IPS DF 4.7 (cell line): ENCODE data around the gene SETDB1.

Experiments used
- DNase-seq: peaks from one replicate; pipeline ENCODE4 v3.0.0-alpha.2; 2013; ENCODE audit warnings: low spot score; ENCODE audit errors: extremely low read depth

SETDB1 gene

DNA sequence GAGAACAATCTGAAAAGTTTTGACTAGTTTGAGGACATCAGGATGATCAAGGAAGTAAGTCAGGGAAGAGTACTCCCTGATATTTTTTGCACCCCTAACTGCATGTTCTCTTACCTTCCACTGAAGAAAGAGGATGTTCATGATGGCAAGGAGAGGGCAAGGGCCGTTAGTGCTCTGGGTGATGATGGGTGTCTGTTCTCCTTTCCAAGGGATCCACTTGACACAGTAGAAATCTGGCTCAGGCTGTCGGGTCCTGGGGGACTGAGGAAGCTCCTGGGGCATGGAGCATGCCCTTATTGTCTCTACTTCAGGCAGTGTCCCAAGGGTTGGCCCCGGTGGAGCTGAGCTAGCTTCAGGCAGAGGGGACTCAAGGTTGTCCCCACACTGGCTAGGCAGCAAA is 75.9 kb downstream of the SETDB1 start:
- no peak for DNase-seq

GRCh38 chr1:151002611-151003010 is 76.4 kb downstream of the SETDB1 start:
- DNase-seq: no peak

DNA sequence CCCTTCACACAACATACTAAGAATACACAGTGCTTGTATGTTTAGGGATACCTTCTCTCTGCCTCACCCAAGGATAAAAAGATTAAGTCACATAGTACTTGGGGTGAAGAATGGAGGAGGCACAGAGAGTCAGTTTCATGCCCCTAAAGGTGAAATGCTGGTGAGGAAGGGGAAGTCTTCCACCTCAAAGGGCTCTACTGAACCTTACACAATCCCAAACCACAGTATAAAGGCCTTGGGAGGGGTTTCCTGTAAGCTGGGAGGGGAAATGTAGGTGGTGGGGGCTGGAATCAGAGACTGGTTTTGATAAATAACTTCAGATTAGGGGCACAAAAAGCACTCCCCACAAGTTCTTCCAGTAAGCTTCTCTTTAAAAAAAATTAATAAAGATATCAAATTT is 77.0 kb downstream of the SETDB1 start:
- no peak for DNase-seq

DNA sequence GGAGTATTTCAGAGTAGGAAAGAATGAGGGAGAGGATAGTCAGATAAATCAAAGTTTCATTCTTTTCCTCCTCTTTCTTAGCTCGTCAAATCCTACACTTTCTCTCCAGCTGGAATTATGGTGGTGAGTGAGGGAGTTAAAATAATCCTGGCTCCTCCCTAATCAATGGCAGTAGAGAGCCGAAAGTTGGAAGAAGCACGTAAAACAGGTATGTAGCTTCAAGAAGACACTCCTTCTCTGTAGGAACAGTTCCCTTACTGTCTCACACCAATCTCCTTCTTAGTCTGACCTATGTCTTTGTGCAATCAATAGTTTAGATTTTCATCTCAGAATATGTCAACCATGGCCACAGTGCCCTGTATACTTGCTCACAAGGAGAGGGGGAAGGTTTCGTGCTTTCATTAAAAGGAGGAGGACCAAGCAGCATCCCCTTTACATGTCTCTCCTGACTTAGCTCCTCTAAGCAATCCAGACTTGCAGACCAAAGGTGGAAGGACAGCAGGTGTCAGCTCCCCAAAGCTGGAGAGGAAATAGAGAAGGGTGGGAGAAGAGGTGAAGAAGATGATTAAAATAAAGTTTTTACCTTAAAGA is 79.7 kb downstream of the SETDB1 start:
- DNase-seq: no peak

DNA sequence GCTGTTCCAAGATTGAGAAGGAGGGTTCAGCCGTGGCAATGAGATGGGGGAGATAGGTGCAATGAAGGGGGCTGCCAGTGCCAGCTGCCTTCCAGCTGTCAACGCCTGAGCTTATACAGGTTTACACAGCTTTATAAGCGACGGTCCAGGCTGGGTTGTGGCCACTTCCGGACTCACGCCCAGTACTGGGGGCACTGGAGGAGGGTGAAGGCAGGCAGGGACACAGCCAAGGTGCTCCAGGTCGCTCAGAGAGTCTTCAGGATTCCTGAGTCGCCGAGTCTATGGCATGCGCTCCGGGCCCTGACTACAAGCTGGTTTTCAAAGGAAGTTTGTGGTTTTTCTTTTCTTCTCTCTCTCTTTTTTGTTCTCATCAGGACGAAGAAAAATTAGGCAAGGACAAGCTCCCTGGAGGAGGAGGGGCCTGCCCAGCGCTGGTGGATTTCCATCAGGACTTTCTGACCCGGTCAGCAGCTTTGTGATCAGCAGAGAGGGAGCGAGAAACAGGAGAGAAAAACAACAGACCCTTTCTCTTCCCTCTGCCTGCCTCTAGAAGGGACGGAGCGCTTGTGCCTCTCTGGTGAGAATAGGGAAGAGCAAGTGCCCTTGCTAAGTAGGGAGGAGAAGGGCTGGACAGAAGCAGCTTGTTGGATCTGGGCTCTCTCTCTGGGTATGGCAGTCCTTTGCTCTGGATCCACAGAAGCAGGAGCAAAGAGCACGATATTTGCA is 80.3 kb downstream of the SETDB1 start, which contains the start of gene MINDY1:
Gene MINDY1, minus strand, starts transcription at position 576 of the 726 bp plus-strand sequence. CDS start 4,285 bp downstream, outside the sequence.
- peak; percentile 44 for DNase-seq

DNA sequence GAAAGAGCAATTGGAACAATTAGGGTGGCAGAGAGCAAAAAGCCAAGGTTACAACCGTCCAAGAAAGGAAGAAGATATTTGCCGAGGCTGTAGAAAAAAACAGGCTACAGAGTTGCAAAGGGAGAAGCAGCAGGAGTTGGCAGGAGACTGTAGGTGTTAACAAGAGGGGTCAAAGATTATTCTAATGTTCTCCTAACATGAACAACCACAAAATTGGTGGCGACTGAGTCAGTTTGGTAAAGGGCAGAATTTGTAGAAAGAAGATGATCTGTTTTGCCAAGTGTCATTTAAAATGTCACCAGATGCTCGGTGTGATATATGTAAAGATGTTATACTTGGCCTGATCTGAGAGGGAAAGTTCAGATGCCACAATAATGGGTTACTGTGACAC is 81.7 kb downstream of the SETDB1 start:
- no peak for DNase-seq

GRCh38 chr1:151008244-151009205 is 82.4 kb downstream of the SETDB1 start, which contains the start of gene PRUNE1:
Gene PRUNE1 (plus strand): TSS chr1:151008449. CDS start chr1:151008633, 184 bp downstream.
- peak; percentile 64 for DNase-seq

GRCh38 chr1:151009206-151009587 is 83.0 kb downstream of the SETDB1 start:
- no peak for DNase-seq

- no peak for DNase-seq
Observed at GRCh38 chr1:151009674-151010345, 83.6 kb downstream of the SETDB1 start.

- no peak for DNase-seq
Observed at GRCh38 chr1:151010346-151010726, 84.2 kb downstream of the SETDB1 start.

GRCh38 chr1:151011154-151011850 is 85.1 kb downstream of the SETDB1 start:
- DNase-seq: no peak

- no peak for DNase-seq
Observed at GRCh38 chr1:151012684-151013471, 86.7 kb downstream of the SETDB1 start.

GRCh38 chr1:151013518-151013917 is 87.4 kb downstream of the SETDB1 start:
- no peak for DNase-seq
